Fibroblast of pulmonary artery (primary cell): ENCODE results near the gene TCL1B.
"Not testable (repeated sequence)": the region's sequence is repeated elsewhere in the genome, so short reads cannot be mapped to it uniquely, and the experiment has no call there.

ENCODE experiments used
- DNase-seq: peaks from one replicate; pipeline ENCODE4 v3.0.0-alpha.2; 2010; ENCODE audit warnings: low read depth
- H3K4me3 ChIP-seq: replicated peaks from 2 replicates; pipeline ENCODE4 v1.5.1; 2011; ENCODE audit warnings: low read depth, mild to moderate bottlenecking, control low read depth, low read length, moderate library complexity
- TF ChIP-seq, protein P1 (sequence below): IDR thresholded peaks from 2 replicates; pipeline ENCODE4 v1.5.1; 2011; ENCODE audit warnings: mild to moderate bottlenecking, control low read depth, low read length, inconsistent platforms; ENCODE audit errors: missing control alignments

Gene TCL1B

DNA sequence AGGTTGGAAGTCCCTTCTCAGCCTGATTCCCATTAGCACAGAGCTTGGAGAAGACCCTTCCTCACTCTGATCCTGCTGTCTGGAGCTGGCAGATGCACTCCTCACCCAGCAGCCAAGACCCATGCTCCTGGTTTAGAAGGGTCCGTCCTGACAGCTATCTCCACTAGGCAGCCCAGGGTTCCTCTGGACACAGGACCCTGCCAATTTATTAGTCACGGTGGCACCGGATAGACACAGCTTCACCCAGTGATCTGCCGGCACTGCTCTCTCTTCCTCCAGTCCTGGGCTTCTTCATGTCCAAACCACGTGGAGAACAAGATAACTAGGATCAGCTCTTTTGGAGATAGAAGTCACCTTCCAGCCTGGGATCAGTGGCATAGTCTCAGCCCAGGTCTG, 26.2 kb upstream of the TCL1B start:
- no peak overlapping the region for H3K4me3 ChIP-seq
- no peak for DNase-seq
- TF ChIP-seq, protein P1, sequence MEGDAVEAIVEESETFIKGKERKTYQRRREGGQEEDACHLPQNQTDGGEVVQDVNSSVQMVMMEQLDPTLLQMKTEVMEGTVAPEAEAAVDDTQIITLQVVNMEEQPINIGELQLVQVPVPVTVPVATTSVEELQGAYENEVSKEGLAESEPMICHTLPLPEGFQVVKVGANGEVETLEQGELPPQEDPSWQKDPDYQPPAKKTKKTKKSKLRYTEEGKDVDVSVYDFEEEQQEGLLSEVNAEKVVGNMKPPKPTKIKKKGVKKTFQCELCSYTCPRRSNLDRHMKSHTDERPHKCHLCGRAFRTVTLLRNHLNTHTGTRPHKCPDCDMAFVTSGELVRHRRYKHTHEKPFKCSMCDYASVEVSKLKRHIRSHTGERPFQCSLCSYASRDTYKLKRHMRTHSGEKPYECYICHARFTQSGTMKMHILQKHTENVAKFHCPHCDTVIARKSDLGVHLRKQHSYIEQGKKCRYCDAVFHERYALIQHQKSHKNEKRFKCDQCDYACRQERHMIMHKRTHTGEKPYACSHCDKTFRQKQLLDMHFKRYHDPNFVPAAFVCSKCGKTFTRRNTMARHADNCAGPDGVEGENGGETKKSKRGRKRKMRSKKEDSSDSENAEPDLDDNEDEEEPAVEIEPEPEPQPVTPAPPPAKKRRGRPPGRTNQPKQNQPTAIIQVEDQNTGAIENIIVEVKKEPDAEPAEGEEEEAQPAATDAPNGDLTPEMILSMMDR, result no peak

DNA sequence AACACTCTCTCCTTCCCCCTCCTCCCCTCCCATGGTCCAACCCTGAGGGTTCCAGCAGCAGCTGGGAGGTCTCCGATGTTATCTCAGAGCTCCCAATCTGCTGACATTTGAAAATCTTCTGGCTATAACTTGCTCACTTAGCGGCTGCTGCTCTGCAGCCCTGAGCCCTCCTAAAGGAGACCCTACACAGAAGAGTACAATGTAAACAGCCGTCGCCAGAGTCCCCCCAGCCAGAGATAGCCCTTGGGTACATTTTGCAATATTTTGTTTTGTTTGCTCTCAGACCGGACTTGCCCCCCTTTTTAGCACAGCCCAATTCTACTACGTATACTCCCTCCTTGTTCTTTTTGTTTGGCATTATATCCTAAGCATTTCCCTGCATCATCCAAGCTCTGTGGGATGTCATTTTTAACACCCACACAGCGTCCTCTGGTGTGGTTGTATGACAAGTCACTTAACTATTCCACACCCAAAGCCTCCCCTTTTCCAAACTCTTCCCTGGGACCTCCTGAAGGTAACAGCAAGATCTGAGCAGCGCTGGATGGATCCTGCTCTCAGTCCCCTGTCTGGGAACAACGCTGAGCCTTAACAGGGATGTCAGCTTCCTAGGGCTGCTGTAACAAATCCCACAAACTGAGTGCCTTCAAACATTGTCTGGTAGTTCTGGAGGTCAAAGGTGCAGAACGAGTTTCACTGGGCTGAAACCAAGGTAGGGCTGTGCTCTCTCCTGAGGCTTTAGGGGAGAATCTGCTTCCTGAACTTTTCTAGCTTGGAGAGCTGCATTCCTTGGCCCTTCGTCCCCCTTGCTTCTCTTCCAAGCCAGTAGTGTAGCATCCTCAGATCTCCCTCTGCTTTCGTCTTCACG, 25.3 kb upstream of the TCL1B start:
- TF ChIP-seq, protein P1, result no peak
- DNase-seq, result no peak
- H3K4me3 ChIP-seq, result no peak overlapping the region

DNA sequence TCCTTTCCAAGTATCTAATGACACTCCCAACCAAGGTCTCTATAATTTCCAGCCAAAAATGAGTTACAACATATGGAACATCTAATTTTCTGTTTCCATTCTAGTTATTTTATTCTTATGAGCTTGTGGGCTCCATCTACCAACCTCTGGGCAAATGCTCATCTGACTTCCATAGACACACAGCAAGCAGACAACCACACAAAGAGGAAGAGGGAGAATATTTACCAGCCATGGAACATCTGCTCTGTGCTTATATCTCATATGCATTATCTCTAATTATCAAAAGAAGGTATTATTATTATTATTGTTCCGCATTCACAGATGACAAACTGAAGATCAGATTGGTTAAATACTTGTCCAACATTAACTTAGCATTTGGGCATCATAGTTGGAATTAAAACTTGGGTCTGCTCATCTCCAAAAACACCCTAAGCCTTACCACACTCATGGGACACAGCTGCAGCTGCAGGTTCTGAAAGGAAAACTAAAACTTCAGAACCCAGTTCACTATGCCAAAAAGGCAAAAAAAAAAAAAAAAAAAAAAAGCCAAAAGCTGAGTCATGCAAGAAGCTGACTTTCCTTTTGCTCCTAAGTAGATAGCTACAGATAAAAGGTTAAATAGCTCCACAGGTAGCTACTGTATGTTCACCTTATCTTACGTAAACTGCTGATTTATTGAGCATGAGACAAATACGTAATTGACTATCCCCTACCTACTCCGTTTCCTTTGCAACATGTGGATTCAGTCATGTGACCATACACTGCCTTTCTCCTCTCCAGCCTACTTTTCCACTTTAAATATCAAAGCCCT, 23.6 kb upstream of the TCL1B start:
- no peak for DNase-seq
- no peak overlapping the region for H3K4me3 ChIP-seq
- TF ChIP-seq, protein P1, result no peak

GRCh38 chr14:95663226-95663797, 22.9 kb upstream of the TCL1B start:
- TF ChIP-seq, protein P1, result no peak
- no peak for DNase-seq
- no peak overlapping the region for H3K4me3 ChIP-seq

GRCh38 chr14:95664066-95664465, 22.2 kb upstream of the TCL1B start:
- DNase-seq, result no peak
- no peak overlapping the region for H3K4me3 ChIP-seq
- TF ChIP-seq, protein P1, result no peak

GRCh38 chr14:95664546-95664945, 21.7 kb upstream of the TCL1B start:
- H3K4me3 ChIP-seq, result no peak overlapping the region
- TF ChIP-seq, protein P1, result no peak
- no peak for DNase-seq

DNA sequence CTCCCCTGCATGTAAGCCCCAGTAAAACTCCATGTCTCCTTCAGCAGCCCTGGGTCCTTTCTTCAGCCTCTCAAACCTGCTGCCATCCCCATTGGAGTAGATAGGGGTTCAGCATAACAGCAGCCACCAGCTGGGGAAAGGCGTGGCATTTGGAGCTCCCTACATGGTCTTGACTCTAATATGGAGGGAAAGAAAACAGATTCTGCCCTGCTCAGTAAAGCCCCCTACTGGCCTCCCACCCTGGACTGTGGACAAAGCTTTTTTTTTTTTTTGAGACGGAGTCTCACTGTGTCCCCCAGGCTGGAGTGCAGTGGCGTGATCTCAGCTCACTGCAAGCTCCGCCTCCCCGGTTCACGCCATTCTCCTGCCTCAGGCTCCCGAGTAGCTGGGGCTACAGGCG, 20.7 kb upstream of the TCL1B start:
- not testable (repeated sequence) for DNase-seq, H3K4me3 ChIP-seq
